T-helper 9 cell (primary cell): ENCODE results near the gene PRXL2B.
"Not testable (repeated sequence)": the region's sequence is repeated elsewhere in the genome, so short reads cannot be mapped to it uniquely, and the experiment has no call there.

Source experiments
- DNase-seq: peaks from one replicate; pipeline ENCODE4 v3.0.0-alpha.2; 2020

Gene PRXL2B

GRCh38 chr1:2564815-2565374 lies 21.7 kb upstream of the PRXL2B start:
- no peak for DNase-seq

GRCh38 chr1:2566101-2567045 lies 20.2 kb upstream of the PRXL2B start:
- no peak for DNase-seq

- no peak for DNase-seq
Measured at GRCh38 chr1:2567083-2567679, 19.4 kb upstream of the PRXL2B start.

GRCh38 chr1:2568187-2568816 lies 18.3 kb upstream of the PRXL2B start:
- not testable (repeated sequence) for DNase-seq

DNA sequence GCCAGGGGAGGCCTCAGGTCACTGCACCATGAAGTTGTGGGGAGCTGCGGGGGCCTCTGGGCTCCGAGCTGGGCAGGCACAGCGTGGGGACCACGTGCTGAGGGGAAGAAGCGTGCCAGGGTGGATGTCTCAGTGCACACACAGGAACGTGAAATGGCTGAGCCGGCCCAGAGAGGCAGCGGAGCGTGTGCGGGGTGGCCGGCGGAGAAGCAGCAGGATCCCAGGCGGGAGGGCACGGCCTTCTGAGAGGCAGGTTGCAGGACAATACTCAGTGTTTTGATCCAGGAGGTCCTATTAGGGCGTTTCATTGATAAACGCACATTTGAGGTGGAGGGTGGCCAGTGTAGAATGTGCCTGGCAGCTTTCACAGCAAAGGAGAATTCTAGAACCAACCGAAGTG lies 17.5 kb upstream of the PRXL2B start:
- no peak for DNase-seq

DNA sequence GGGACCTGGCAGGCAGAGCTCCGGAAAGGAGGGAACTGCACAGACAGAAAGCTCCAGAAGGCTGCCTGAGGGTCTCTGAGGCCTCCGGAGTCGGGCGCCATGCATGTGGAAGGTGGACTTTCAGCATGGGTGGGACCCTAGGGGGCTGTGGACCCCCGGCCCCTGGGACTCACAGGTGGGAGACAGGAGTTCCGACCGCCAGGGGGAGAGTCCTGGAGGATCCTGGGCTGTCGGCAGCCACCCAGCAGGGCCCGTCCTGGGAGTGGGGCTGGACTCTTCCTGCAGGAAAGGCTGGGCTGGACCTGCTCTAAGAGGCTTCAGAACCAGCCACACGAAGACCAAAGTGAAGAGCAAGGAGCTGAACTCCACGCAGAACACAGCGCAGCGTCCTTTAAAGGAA lies 16.9 kb upstream of the PRXL2B start:
- not testable (repeated sequence) for DNase-seq

DNA sequence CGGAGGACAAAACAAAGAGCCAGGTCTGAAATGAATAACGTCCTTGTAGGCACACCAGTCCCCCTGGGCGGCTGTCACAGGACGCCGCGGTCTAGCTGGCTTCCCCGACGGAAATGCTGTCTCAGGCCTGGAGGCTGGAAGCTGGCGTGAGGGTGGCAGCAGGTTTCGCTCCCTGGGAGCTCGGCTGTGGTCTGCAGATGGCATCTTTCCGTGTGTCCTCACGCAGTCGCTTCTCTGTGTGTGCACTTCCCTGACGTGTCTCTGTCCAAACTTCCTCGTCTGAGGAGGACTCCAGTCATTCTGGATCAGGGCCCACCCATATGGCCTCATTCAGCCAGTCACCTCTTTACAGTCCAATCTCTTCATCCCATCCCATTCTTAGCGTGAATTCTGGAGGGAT lies 16.2 kb upstream of the PRXL2B start:
- no peak for DNase-seq

DNA sequence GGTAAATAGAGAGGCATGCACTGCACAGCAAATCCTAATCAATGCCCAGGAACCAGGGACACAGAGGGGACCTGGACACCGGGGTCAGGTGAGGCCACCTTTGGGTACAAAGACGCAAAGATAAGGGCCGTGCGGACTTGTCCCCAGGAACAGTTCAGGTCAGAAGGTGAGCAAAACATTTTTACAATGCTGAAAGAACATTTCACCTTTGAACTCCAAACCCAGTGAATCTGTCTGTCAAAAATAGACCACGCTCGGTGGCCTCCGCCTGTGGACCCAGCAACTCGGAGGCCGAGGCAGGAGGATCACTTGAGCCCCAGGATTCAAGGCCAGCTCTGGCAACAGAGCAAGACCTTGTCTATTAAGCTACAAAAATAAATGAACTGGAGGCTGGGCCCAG lies 15.2 kb upstream of the PRXL2B start:
- DNase-seq, result no peak

DNA sequence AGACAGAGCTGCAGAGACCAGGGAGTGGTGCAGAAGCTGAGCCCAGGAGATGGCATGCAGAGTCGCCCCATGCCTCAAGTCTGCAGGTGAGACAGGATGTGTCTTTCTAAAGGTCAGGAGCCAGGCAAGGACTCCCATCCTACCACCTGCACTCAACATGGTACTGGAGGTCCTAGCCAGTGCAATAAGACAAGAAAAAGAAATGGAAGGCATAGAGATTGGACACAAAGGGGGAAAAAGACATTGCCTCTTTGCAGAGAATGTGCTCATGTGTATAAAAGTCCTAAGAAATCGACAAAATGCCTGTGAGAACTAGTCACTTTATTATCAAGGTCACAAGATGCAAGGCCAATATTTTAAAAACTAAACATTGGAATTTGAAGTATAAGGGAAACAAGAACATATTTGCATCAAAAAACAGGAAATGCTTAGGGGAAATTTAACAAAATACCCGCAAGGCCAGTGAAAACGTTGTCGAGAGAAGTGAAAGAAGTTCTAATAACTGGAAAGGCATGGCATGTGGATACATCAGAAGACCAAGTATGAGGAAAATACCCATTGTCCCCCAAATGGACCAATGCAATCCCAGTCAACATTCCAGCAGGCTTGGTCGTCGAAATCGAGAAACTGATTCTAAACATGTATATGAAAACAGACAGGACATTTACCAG lies 13.2 kb upstream of the PRXL2B start:
- DNase-seq, result no peak

DNA sequence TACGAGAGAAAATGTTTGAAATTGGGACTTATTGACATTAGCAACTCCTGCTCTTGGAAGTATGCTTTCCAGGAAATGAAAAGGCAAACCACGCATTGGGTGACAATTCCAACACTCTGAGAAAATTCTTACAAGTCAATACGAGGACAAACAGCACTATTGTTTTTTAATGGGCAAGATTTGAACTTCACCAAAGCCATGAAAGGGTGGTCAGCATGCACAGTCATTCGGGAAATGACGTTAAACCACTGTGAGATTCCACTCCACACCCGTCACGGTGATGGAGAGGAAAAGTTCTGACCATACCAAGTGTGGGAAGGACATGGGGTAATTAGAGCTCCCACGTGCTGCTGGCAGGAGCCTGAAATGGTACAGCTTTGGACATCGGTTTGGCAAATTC lies 12.2 kb upstream of the PRXL2B start:
- no peak for DNase-seq

- DNase-seq, result no peak
Measured at GRCh38 chr1:2575801-2576663, 10.5 kb upstream of the PRXL2B start.

DNA sequence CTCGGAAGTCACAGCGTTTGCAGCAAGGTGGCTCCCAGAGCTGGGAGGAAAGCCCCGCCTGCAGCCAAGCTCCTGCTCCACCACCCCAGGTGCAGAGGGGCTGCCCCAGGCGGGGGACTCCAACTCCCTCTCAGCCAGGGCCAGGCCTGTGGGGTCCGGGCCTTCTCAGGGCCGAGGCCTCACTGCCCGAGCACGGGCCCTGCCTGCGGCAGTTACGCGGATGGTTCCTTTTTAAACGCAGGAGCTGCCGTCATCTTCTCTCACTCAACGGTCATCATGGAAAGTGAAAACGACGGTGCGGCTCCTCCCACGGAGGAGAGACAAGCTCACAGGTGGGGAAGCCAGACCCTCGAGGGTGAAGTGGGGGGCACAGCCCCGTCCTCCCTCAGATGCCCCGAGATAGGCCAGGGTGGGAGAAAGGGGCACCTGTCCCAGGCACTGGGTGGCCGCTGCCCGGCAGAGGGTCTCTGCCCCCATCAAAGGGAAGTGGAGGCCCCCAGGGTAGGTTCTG lies 9.0 kb upstream of the PRXL2B start:
- peak; percentile 41 for DNase-seq

- no peak for DNase-seq
Measured at GRCh38 chr1:2578758-2579118, 7.8 kb upstream of the PRXL2B start.

DNA sequence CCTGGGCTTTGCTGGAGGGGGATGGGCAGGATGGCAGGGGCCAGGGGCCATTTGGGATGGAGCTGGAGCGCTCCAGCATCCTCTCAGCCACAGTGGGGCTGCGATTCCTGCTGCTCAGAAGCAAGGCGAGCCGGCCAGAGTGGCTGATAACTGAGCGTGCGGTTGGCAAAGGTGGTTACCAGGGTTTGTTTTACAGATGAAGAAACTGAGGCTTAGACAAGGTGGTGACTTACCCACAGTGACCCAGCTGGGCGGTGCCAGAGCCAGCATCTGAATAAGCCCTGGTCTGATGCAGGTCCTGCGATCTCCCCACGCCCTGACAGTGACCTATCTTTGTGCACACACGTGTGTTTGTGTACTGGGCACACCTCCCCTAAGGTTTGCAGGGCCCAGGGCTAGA lies 5.9 kb upstream of the PRXL2B start:
- no peak for DNase-seq

- DNase-seq, result no peak
Measured at GRCh38 chr1:2582391-2582790, 4.2 kb upstream of the PRXL2B start.

DNA sequence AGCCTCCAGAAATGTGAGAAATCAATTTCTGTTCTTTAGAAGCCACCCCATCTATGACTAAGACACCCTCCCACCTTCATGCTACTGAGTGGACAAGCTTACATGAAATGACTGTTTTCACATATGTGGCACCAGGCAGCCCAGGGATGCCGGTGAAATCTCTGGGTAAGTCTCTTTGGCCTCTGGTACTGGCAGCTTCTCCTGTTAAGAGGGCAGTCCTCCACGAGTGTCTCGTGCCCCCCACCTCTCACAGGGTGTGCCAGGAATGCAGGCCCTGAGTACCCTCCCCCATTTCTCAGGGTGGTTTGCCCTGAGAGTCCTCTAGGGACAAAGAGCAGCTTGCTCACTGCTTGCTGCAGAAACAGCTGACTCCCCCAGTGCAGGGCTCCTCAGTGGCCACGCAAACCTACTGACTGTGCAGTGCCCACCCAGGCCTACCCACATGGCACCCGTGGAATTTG lies 3.2 kb upstream of the PRXL2B start:
- DNase-seq, result no peak

GRCh38 chr1:2583871-2584351 lies 2.7 kb upstream of the PRXL2B start:
- peak; percentile 25 for DNase-seq

- no peak for DNase-seq
Measured at GRCh38 chr1:2584686-2585317, 1.8 kb upstream of the PRXL2B start.

- peak; percentile 59 for DNase-seq
Measured at GRCh38 chr1:2585318-2586092, 1.1 kb upstream of the PRXL2B start.
